ENCODE data around the gene TUBGCP5.

Gene TUBGCP5

GRCh38 chr15:22951031-22951380 lies 88.4 kb downstream of the TUBGCP5 start:
- no peak for DNase-seq

- no peak for DNase-seq
Measured at GRCh38 chr15:22950256-22950990, 88.9 kb downstream of the TUBGCP5 start.

Data from stimulated activated CD4-positive, alpha-beta T cell treated with anti-CD3 and anti-CD28 coated beads, Interleukin-12 subunit alpha, Interleukin-12 subunit beta, amount 100 ng/mL, for 4 hours (primary cell).